Measurements from ENCODE around the gene BID.

- TF ChIP-seq EZH2 (IDR thresholded peaks at IDR 0.05; ENCODE audit: insufficient read depth, poor library complexity, severe bottlenecking): no peak
- TF ChIP-seq EZH2phosphoT487 (IDR thresholded peaks at IDR 0.05; ENCODE audit: insufficient read depth, low read depth): no peak
Measured at GRCh38 chr22:17753401-17753989, 20.8 kb downstream of the BID start.
